GM18505 (cell line): Measurements from ENCODE around the gene ACY1.

Source experiments
- ATAC-seq: cut with Tn5 transposase; IDR thresholded peaks from one replicate; pipeline ENCODE4 v1.9.1; 2021; ENCODE audit not compliant: unreplicated experiment
- POLR2A ChIP-seq: IDR thresholded peaks from 4 replicates; pipeline ENCODE4 v1.6.1; 2011; ENCODE audit warnings: borderline replicate concordance; ENCODE audit not compliant: insufficient read depth, insufficient read length; ENCODE audit errors: extremely low read depth

Gene ACY1

GRCh38 chr3:51974963-51975851, 8.1 kb upstream of the ACY1 start, which contains the start of gene ABHD14A:
TSS of gene ABHD14A (plus strand) at chr3:51975064. CDS start at chr3:51975136, 72 bp downstream.
- peak; percentile 88 for TF ChIP-seq POLR2A
- ATAC-seq: peak; percentile 47

DNA sequence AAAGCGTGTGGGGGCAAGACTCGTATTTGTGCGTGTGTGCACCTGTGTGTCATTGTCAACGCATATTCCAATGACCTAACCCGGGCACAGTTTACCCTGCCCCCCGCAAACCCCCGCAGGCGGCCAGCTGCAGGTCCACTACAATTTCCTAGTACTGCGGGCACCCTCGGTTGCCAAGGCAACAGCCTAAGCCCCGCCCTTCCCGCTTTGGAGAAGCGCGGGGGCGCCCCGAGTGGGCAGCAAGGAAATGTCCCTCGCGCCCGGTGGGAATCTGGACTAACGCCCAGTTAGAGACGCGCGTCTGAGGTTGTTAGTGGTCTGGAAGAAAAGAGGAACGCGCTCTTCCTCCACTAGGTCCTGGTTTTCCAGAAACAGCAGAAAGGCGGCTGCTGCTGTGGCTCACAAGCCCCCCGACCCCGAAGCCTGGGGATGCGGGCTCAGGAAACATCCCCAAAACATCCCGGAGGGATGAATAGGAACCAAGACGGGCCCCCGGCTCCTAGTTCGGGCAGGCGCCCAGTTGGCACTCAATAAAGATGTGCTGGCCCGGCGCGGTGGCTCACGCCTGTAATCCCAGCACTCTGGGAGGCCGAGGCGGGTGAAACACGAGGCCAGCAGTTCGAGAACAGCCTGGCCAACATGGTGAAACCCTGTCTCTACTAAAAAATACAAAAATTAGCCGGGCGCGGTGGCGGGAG, 7.3 kb upstream of the ACY1 start:
- no peak for ATAC-seq
- TF ChIP-seq POLR2A: no peak

GRCh38 chr3:51977446-51978142, 5.7 kb upstream of the ACY1 start:
- TF ChIP-seq POLR2A: no peak
- no peak for ATAC-seq

DNA sequence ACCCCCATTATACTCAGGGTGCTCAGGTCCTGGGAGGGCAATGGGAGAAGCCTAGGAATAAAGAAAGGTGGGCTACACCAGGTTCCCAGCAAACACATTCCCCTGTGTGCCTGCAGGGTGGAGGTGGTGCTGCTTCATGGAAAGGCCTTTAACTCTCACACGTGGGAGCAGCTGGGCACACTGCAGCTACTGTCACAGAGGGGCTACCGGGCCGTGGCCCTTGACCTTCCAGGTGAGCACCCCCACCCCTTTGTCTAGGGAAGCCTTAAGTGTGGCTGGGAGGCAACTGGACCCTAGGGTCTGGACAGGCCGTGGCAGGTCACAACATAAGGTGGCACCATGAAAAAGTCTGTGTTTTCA, 5.2 kb upstream of the ACY1 start:
- TF ChIP-seq POLR2A: no peak
- no peak for ATAC-seq

- TF ChIP-seq POLR2A: no peak
- no peak for ATAC-seq
These were observed 3.1 kb upstream of the ACY1 start for GRCh38 chr3:51980253-51980652.

DNA sequence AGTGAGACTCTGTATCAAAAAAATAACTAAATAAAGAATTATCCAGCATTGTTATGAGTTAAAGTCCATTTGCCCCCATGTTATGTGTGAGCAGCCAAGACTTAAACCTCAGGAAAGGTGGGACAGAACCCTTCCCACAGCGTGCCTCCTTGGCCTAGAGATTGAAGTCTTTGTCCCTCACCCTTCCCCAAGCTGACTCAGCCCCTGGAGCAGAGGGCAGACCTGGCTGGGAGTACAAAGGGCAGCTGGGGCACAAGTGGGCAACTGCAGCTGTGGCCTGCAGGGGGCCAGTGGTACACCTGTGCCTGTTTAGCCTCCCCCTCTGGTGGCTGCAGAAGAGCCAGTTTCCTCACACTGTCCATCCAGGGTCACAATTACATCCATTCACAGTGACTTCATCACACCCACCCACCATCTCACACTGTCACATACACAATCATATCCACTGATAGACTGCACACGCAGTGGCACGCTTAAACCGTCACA, 940 bp upstream of the ACY1 start:
- peak; percentile 39 for ATAC-seq
- no peak for TF ChIP-seq POLR2A

DNA sequence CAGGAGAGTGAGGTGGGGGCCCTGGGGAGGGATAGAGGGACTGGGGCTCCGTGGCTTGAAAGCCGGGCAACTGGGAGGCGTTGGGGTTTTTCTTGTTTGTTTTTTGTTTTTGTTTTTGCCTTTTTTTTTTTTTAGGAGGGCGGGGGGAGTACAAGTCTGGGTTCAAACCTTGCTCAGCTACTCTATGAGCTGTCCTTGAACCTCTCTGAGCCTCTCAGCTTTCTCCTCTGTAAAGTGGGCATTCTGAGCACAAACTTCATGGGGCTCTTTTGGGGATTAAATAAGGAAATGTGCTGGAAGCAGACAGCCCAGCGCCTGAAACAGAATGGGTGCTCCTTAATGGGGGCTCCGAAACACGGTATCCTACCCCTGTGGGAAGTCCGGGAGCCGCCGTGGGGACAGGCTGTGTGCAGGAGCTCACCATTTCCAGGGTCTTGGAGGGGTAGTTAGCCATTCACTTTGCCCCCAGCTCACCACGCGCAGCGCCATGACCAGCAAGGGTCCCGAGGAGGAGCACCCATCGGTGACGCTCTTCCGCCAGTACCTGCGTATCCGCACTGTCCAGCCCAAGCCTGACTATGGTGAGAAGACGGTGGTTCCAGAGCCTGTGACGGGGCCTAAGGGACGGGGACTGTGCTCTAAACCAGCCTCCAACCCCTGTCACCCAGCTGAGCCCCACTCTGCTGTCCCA, 388 bp downstream of the ACY1 start:
- no peak for ATAC-seq
- TF ChIP-seq POLR2A: no peak

DNA sequence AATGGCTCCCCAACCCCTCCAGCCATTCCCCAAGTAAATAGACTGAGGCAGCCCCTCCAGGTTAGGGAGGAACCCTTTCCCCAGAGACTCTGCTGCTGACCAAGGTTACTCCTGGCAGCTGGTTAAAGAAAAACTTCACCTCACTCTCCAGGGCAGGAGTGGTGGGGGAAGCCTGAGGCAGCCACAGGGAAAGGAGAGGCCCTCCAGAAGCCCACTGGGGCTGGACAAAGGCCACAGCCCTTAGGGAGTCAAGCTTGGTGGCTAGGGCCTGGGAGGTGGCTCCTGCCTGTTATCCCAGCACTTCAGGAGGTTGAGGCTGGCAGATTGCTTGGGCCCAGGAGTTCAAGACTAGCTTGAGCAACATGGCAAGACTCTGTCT, 923 bp downstream of the ACY1 start:
- TF ChIP-seq POLR2A: no peak
- no peak for ATAC-seq

- no peak for TF ChIP-seq POLR2A
- ATAC-seq: no peak
These were observed 1.7 kb downstream of the ACY1 start for GRCh38 chr3:51985063-51985462.

DNA sequence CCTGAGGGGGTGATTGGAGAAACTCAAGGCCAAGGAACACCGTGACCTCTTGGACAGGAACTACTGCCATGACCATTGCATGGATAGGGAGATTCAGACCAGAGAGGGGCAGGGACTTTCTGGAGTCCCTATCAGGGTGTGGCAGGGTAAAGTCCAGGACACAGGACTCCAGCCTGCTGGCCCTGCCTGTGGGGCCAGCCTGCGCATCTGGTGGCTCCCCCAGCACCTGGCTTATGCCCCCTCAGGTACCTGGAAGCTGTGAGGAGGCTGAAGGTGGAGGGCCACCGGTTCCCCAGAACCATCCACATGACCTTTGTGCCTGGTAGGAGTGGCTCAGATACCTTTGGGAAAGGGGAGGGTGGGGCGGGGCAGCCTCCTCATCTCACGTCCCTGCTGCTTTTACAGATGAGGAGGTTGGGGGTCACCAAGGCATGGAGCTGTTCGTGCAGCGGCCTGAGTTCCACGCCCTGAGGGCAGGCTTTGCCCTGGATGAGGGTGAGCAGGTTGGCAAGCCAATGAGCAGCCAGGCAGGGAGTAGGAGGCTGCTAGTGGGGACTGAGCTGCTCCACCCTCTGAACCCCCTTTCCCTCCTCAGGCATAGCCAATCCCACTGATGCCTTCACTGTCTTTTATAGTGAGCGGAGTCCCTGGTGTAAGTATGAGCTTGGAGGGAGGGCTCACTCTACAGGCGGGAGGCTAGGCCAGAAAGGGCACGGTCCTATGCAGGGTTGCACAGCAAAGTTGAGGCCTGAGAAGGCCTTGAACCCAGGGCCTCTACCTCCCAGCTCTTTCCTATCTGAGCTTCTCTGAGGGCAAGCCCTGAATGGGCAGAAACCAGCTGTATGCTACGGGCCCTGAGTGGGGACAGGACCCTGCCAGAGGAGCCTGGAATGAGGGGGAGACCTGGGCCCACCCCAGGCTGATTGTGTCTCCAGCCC, 2.9 kb downstream of the ACY1 start:
- ATAC-seq: no peak
- no peak for TF ChIP-seq POLR2A

GRCh38 chr3:51987568-51987967, 4.2 kb downstream of the ACY1 start:
- no peak for TF ChIP-seq POLR2A
- no peak for ATAC-seq
